ENCODE data around the gene CADM2.

DNA sequence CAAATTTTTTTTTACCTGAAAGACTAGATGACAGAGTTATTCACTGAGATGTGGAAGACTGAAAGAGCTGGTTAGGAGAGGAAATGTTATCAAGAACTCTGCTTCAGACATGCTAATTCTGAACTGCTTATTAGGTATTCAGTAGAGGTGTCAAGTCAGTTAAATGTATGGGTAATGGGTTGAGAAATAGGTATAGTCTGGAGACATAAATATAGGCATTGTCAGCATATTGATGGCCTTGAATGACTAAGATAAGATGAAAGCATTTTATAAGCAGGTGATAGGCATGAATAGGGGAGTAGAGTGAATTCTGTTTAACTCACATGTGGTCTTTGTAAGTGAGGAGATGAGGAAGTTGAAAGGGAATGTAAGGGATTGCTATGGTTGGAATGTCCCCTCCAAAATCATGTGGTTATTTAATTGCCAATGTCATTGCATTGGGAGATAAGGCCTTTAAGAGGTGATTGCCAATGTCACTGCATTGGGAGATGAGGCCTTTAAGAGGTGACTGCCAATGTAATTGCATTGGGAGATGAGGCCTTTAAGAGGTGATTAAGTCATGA is 904.2 kb downstream of the CADM2 start:
- TF ChIP-seq EZH2 (IDR thresholded peaks at IDR 0.05; ENCODE audit: insufficient read depth, poor library complexity, severe bottlenecking) (no peak), EZH2phosphoT487 (IDR thresholded peaks at IDR 0.05; ENCODE audit: insufficient read depth, low read depth) (no peak)
